HepG2 (cell line): ENCODE results near the gene RPS6KA2. TPM values are rescaled to one million over a fixed set of nuclear protein-coding genes. Genes with fewer than 3 reads are reported as not detected.
"Not testable (repeated sequence)": the region's sequence is repeated elsewhere in the genome, so short reads cannot be mapped to it uniquely, and the experiment has no call there.

Experiments
- FOXA1 ChIP-seq, 2 experiments: fragments of 450-650 bp in 1 of 2; sonication (generic) in 1 of 2; formaldehyde crosslinking in 1 of 2; IDR thresholded peaks; 2 replicates each; pipeline versions ENCODE4 v1.4.0 to v1.6.1; 2016 to 2020; ENCODE audit warnings: missing genetic modification reagents in 1 of 2
- KDM3A ChIP-seq: IDR thresholded peaks from 2 replicates; pipeline ENCODE4 v1.6.1; 2018; ENCODE audit warnings: low read depth, missing compliant biosample characterization
- MED1 ChIP-seq: sonication (generic); formaldehyde crosslinking; IDR thresholded peaks from 2 replicates; pipeline ENCODE4 v1.4.0; 2020; ENCODE audit warnings: missing genetic modification reagents
- POGZ ChIP-seq: sonication (generic); formaldehyde crosslinking; IDR thresholded peaks from 2 replicates; pipeline ENCODE4 v1.4.0; 2020; ENCODE audit warnings: mild to moderate bottlenecking, missing genetic modification reagents
- RELA ChIP-seq: sonication (generic); formaldehyde crosslinking; IDR thresholded peaks from 2 replicates; pipeline ENCODE4 v1.4.0; 2020; ENCODE audit warnings: missing genetic modification reagents
- TSC22D2 ChIP-seq: sonication (generic); formaldehyde crosslinking; IDR thresholded peaks from 2 replicates; pipeline ENCODE4 v1.5.1; 2020; ENCODE audit warnings: missing genetic modification reagents, mild to moderate bottlenecking, borderline replicate concordance
- ZBTB42 ChIP-seq: sonication (generic); formaldehyde crosslinking; IDR thresholded peaks from 2 replicates; pipeline ENCODE4 v1.5.0; 2020; ENCODE audit warnings: mild to moderate bottlenecking, missing genetic modification reagents
- ZNF136 ChIP-seq: sonication (generic); formaldehyde crosslinking; IDR thresholded peaks from 2 replicates; pipeline ENCODE4 v1.8.1; 2022; ENCODE audit warnings: low read depth, mild to moderate bottlenecking, moderate library complexity, missing genetic modification reagents
- ZNF225 ChIP-seq: sonication (generic); formaldehyde crosslinking; IDR thresholded peaks from 2 replicates; pipeline ENCODE4 v1.4.0; 2020; ENCODE audit warnings: mild to moderate bottlenecking, missing genetic modification reagents
- ZNF460 ChIP-seq: sonication (generic); formaldehyde crosslinking; IDR thresholded peaks from 2 replicates; pipeline ENCODE4 v1.5.1; 2020; ENCODE audit warnings: missing genetic modification reagents, mild to moderate bottlenecking, borderline replicate concordance
- ZNF567 ChIP-seq: sonication (generic); formaldehyde crosslinking; IDR thresholded peaks from 2 replicates; pipeline ENCODE4 v1.8.1; 2023; ENCODE audit warnings: mild to moderate bottlenecking, missing genetic modification reagents, borderline replicate concordance
- polyA plus RNA-seq, 8 experiments: library from polyadenylated mRNA; depleted of rRNA in 3 of 8; stranded (reverse) in 7 of 8; unstranded in 1 of 8; fragments of >200 nt; fragmentation: Illumina TruSeq in 4 of 8; extraction: Trizol in 4 of 8; gene quantifications; 2 replicates each; pipeline versions ENCODE4 v1.2.1 to v1.2.3, GENCODE V29; 2011 to 2016; ENCODE audit warnings: low read depth in 4 of 8, missing spikeins in 1 of 8, mixed read lengths in 1 of 8; ENCODE audit not compliant: insufficient read depth in 1 of 8
- total RNA-seq, 5 experiments: library from RNA; depleted of rRNA; stranded (reverse); fragments of >200 nt; fragmentation: Illumina TruSeq; extraction: Trizol; gene quantifications; 2 replicates each; pipeline ENCODE4 v1.2.3, GENCODE V29; 2016; ENCODE audit warnings: low read depth in 1 of 5
- TF ChIP-seq, protein P1 (sequence below): sonication (generic); formaldehyde crosslinking; conservative IDR thresholded peaks from 2 replicates; pipeline ENCODE4 v1.8.0; 2022; ENCODE audit warnings: mild to moderate bottlenecking, moderate library complexity, missing genetic modification reagents
- TF ChIP-seq, protein P2 (sequence below): IDR thresholded peaks from 2 replicates; pipeline ENCODE4 v1.6.1; 2012; ENCODE audit warnings: inconsistent platforms
- TF ChIP-seq, protein P3 (sequence below): sonication (generic); formaldehyde crosslinking; IDR thresholded peaks from 2 replicates; pipeline ENCODE4 v1.4.0; 2020; ENCODE audit warnings: missing genetic modification reagents, low read depth, mild to moderate bottlenecking, borderline replicate concordance
- TF ChIP-seq, protein P4 (sequence below): IDR thresholded peaks from 2 replicates; pipeline ENCODE4 v1.6.1; 2016; ENCODE audit warnings: mild to moderate bottlenecking
- TF ChIP-seq, protein P5 (sequence below): sonication (generic); formaldehyde crosslinking; conservative IDR thresholded peaks from 2 replicates; pipeline ENCODE4 v1.5.0; 2020; ENCODE audit warnings: missing genetic modification reagents
- TF ChIP-seq, protein P6 (sequence below): sonication (generic); formaldehyde crosslinking; IDR thresholded peaks from 2 replicates; pipeline ENCODE4 v1.4.0; 2020; ENCODE audit warnings: mild to moderate bottlenecking, missing genetic modification reagents, borderline replicate concordance

RPS6KA2 gene
- total and polyA plus RNA-seq, 2 of the 13 experiments (the other 11 are each of a cell fraction or from before 2014, with no cell fraction given): 0.22 to 0.38 TPM

DNA sequence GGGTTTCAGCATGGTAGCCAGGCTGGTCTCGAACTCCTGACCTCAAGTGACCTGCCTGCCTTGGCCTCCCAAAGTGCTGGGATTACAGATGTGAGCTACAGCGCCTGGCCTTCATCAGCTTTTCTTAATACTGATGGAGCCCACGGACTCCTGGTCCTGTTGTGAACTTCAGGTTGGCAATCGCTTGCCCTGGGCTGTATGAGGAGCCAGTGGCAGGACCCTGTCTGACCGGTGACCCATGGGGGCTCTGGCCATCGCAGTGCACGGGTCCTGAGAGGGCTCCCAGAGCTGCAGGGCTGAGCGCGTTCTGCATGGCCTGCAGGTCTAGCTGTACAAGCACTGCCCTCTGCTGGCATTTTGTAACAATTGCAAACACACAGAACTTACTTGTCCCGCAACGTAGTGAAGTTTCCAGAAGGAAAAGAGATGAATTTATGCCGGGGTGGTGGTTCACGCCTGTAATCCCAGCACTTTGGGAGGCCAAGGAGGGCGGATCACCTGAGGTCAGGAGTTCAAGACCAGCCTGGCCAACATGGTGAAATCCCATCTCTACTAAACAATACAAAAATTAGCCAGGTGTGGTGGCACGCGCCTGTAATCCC, 226.3 kb downstream of the RPS6KA2 start (continued):
- TF ChIP-seq, protein P1, sequence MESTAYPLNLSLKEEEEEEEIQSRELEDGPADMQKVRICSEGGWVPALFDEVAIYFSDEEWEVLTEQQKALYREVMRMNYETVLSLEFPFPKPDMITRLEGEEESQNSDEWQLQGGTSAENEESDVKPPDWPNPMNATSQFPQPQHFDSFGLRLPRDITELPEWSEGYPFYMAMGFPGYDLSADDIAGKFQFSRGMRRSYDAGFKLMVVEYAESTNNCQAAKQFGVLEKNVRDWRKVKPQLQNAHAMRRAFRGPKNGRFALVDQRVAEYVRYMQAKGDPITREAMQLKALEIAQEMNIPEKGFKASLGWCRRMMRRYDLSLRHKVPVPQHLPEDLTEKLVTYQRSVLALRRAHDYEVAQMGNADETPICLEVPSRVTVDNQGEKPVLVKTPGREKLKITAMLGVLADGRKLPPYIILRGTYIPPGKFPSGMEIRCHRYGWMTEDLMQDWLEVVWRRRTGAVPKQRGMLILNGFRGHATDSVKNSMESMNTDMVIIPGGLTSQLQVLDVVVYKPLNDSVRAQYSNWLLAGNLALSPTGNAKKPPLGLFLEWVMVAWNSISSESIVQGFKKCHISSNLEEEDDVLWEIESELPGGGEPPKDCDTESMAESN (CRISPR knock-in tag): peak; percentile 70; the same call in 1 of the 2 replicates
- TF ChIP-seq, protein P2, sequence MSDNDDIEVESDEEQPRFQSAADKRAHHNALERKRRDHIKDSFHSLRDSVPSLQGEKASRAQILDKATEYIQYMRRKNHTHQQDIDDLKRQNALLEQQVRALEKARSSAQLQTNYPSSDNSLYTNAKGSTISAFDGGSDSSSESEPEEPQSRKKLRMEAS: peak; percentile 48; the same call in 1 of the 2 replicates
- TF ChIP-seq KDM3A (CRISPR knock-in tag): peak; percentile 59
- TF ChIP-seq ZNF136 (CRISPR knock-in tag): peak; percentile 85; the same call in 1 of the 2 replicates
- TF ChIP-seq TSC22D2 (CRISPR knock-in tag): peak; percentile 87; the same call in 1 of the 2 replicates
- peak; percentile 41; the same call in 1 of the 2 replicates for TF ChIP-seq MED1 (CRISPR knock-in tag)
- peak; percentile 90; the same call in 1 of the 2 replicates for TF ChIP-seq ZNF225 (CRISPR knock-in tag)
- TF ChIP-seq, protein P3, sequence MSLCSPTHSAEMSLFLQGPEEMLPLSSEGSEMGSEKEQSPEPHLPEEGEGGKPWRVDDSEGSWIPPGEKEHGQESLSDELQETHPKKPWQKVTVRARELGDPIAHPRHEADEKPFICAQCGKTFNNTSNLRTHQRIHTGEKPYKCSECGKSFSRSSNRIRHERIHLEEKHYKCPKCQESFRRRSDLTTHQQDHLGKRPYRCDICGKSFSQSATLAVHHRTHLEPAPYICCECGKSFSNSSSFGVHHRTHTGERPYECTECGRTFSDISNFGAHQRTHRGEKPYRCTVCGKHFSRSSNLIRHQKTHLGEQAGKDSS (CRISPR knock-in tag): 0 out of 2 replicates have a peak, but pooled peaks have one; percentile 28
- TF ChIP-seq, protein P4, sequence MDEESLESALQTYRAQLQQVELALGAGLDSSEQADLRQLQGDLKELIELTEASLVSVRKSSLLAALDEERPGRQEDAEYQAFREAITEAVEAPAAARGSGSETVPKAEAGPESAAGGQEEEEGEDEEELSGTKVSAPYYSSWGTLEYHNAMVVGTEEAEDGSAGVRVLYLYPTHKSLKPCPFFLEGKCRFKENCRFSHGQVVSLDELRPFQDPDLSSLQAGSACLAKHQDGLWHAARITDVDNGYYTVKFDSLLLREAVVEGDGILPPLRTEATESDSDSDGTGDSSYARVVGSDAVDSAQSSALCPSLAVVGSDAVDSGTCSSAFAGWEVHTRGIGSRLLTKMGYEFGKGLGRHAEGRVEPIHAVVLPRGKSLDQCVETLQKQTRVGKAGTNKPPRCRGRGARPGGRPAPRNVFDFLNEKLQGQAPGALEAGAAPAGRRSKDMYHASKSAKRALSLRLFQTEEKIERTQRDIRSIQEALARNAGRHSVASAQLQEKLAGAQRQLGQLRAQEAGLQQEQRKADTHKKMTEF (CRISPR knock-in tag): peak; percentile 66; the same call in 1 of the 2 replicates
- TF ChIP-seq, protein P5, sequence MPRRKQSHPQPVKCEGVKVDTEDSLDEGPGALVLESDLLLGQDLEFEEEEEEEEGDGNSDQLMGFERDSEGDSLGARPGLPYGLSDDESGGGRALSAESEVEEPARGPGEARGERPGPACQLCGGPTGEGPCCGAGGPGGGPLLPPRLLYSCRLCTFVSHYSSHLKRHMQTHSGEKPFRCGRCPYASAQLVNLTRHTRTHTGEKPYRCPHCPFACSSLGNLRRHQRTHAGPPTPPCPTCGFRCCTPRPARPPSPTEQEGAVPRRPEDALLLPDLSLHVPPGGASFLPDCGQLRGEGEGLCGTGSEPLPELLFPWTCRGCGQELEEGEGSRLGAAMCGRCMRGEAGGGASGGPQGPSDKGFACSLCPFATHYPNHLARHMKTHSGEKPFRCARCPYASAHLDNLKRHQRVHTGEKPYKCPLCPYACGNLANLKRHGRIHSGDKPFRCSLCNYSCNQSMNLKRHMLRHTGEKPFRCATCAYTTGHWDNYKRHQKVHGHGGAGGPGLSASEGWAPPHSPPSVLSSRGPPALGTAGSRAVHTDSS (CRISPR knock-in tag): 0 out of 2 replicates have a peak, but pooled peaks have one; percentile 14
- not testable (repeated sequence) for TF ChIP-seq FOXA1 (IDR thresholded peaks at IDR 0.05)
- TF ChIP-seq FOXA1 (CRISPR knock-in tag; IDR thresholded peaks at IDR 0.05): peak; percentile 49; the same call in 1 of the 2 replicates
- peak; percentile 60; the same call in 1 of the 2 replicates for TF ChIP-seq POGZ (CRISPR knock-in tag)
- TF ChIP-seq ZNF567 (CRISPR knock-in tag): peak; percentile 71; the same call in 1 of the 2 replicates
- TF ChIP-seq, protein P6, sequence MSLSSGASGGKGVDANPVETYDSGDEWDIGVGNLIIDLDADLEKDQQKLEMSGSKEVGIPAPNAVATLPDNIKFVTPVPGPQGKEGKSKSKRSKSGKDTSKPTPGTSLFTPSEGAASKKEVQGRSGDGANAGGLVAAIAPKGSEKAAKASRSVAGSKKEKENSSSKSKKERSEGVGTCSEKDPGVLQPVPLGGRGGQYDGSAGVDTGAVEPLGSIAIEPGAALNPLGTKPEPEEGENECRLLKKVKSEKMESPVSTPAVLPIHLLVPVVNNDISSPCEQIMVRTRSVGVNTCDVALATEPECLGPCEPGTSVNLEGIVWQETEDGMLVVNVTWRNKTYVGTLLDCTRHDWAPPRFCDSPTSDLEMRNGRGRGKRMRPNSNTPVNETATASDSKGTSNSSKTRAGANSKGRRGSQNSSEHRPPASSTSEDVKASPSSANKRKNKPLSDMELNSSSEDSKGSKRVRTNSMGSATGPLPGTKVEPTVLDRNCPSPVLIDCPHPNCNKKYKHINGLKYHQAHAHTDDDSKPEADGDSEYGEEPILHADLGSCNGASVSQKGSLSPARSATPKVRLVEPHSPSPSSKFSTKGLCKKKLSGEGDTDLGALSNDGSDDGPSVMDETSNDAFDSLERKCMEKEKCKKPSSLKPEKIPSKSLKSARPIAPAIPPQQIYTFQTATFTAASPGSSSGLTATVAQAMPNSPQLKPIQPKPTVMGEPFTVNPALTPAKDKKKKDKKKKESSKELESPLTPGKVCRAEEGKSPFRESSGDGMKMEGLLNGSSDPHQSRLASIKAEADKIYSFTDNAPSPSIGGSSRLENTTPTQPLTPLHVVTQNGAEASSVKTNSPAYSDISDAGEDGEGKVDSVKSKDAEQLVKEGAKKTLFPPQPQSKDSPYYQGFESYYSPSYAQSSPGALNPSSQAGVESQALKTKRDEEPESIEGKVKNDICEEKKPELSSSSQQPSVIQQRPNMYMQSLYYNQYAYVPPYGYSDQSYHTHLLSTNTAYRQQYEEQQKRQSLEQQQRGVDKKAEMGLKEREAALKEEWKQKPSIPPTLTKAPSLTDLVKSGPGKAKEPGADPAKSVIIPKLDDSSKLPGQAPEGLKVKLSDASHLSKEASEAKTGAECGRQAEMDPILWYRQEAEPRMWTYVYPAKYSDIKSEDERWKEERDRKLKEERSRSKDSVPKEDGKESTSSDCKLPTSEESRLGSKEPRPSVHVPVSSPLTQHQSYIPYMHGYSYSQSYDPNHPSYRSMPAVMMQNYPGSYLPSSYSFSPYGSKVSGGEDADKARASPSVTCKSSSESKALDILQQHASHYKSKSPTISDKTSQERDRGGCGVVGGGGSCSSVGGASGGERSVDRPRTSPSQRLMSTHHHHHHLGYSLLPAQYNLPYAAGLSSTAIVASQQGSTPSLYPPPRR: 0 out of 2 replicates have a peak, but pooled peaks have one; percentile 19
- TF ChIP-seq RELA (CRISPR knock-in tag): peak; percentile 41; the same call in 1 of the 2 replicates
- 0 out of 2 replicates have a peak, but pooled peaks have one; percentile 41 for TF ChIP-seq ZBTB42 (CRISPR knock-in tag)
- TF ChIP-seq ZNF460 (CRISPR knock-in tag): peak; percentile 88
